ENCODE results near the gene VSIG10L2. TPM values are rescaled to one million over a fixed set of nuclear protein-coding genes. Genes with fewer than 3 reads are reported as not detected.

The VSIG10L2 gene
- total RNA-seq, 1 experiment from 2014 or later, result not detected

GRCh38 chr11:125935056-125935455 is 10.8 kb upstream of the VSIG10L2 start:
- Mint-ChIP-seq H3K27me3 (ENCODE audit: low read depth) (peaks cover 6% of the 10 kb centered on the region), H3K27ac (no peak overlapping the region)
- no peaks in the 10 kb centered on the region for H3K79me2 ChIP-seq (ENCODE audit: insufficient read depth, low read length)

More at GRCh38 chr11:125935056-125935455, 10.8 kb upstream of the VSIG10L2 start:
- Histone ChIP-seq H3K23ac (ENCODE audit: insufficient read length, low read depth, low read length) (no peak overlapping the region), H3K18ac (ENCODE audit: insufficient read length, low read depth, low read length) (no peak overlapping the region), H3K79me1 (ENCODE audit: insufficient read depth, low read depth, low read length, poor library complexity, severe bottlenecking) (no peaks in the 10 kb centered on the region), H2BK120ac (ENCODE audit: low read depth, low read length, poor library complexity, severe bottlenecking) (no peak overlapping the region), H3K56ac (ENCODE audit: insufficient read length, low read depth, low read length) (no peak overlapping the region), H4K91ac (ENCODE audit: insufficient read length, low read depth, low read length) (no peak overlapping the region), H3K4me1 (ENCODE audit: insufficient read depth, low read length) (peaks cover 6% of the 10 kb centered on the region; the same call in 1 of the 2 replicates), H3K23me2 (ENCODE audit: insufficient read length, low read depth, low read length, poor library complexity, severe bottlenecking) (no peaks in the 10 kb centered on the region), H3T11ph (ENCODE audit: low read length) (no peak overlapping the region), H2BK20ac (ENCODE audit: low read depth, low read length, poor library complexity, severe bottlenecking) (no peak overlapping the region), H3K27ac (ENCODE audit: insufficient read length, low read depth, low read length) (no peak overlapping the region), H2AFZ (ENCODE audit: low read length) (no peak overlapping the region), H4K20me1 (ENCODE audit: control insufficient read depth, insufficient read depth, insufficient read length) (no peaks in the 10 kb centered on the region), H3K9ac (ENCODE audit: extremely low read depth, insufficient read length, low read length) (no peak overlapping the region), H4K8ac (replicated peaks; ENCODE audit: insufficient read length, low read depth, low read length) (no peak overlapping the region), H3K9me3 (ENCODE audit: control insufficient read depth, low read depth, low read length) (no peaks in the 10 kb centered on the region), H3K14ac (ENCODE audit: insufficient read depth, low read length) (no peak overlapping the region), H4K5ac (ENCODE audit: insufficient read length, low read depth, low read length) (no peak overlapping the region), H2BK5ac (ENCODE audit: insufficient read length, low read length) (no peak overlapping the region), H2AK5ac (ENCODE audit: insufficient read length, low read length) (no peak overlapping the region), H3K4me2 (ENCODE audit: insufficient read depth, insufficient read length, low read length) (no peak overlapping the region), H3K4ac (ENCODE audit: low read depth, low read length) (no peak overlapping the region), H2BK15ac (ENCODE audit: low read depth, low read length) (no peak overlapping the region), H3K27me3 (ENCODE audit: insufficient read depth, low read length) (no peaks in the 10 kb centered on the region), H2BK12ac (ENCODE audit: insufficient read length, low read depth, low read length) (no peak overlapping the region)
- H3K9me3 Mint-ChIP-seq, result no peaks in the 10 kb centered on the region; a peak in 1 of 5 replicates
- no CpG with 5 or more reads among the region's 2 CpGs for WGBS (ENCODE audit: extremely low coverage, insufficient read length, low lambda C conversion rate)
- H3K4me1 Mint-ChIP-seq, result peaks cover 28 to 40% of the 10 kb centered on the region in 2 experiments
- H3K36me3 Mint-ChIP-seq (ENCODE audit: insufficient read depth in 1 of 3, low read depth in 3 of 3), result no peaks in the 10 kb centered on the region
- TF ChIP-seq CTCF (conservative IDR thresholded peaks at IDR 0.05), result no peak
- no peak for DNase-seq
- no peak overlapping the region for H3K4me3 Mint-ChIP-seq

Measured in H9 (cell line).